ENCODE data around the gene LHCGR.

DNA sequence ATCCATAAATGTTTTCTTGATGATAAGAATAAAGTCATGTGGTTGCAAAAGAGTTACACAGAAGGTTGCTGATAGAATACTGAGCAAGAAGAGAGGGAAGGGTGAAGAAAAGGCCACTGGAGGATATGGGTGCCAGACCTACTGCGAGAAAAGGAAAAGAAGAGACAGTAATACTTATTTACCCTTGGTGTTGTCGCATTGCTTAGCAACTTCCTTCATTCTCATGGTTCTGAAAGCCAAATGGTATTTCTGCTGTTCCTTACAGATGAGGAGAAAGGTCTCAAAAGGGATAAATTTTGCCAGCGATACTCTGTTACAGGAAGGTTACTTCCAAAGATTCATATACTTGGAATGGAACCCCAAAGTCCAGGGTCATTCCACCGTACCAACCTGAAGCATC, 62.5 kb downstream of the LHCGR start:
- TF ChIP-seq POLR2A (IDR thresholded peaks at IDR 0.05): no peak
- TF ChIP-seq, protein P1, sequence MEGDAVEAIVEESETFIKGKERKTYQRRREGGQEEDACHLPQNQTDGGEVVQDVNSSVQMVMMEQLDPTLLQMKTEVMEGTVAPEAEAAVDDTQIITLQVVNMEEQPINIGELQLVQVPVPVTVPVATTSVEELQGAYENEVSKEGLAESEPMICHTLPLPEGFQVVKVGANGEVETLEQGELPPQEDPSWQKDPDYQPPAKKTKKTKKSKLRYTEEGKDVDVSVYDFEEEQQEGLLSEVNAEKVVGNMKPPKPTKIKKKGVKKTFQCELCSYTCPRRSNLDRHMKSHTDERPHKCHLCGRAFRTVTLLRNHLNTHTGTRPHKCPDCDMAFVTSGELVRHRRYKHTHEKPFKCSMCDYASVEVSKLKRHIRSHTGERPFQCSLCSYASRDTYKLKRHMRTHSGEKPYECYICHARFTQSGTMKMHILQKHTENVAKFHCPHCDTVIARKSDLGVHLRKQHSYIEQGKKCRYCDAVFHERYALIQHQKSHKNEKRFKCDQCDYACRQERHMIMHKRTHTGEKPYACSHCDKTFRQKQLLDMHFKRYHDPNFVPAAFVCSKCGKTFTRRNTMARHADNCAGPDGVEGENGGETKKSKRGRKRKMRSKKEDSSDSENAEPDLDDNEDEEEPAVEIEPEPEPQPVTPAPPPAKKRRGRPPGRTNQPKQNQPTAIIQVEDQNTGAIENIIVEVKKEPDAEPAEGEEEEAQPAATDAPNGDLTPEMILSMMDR (IDR thresholded peaks at IDR 0.05): no peak
- TF ChIP-seq EP300 (IDR thresholded peaks at IDR 0.05): no peak
